Measurements from ENCODE around the gene KLHL29. TPM values are rescaled to one million over a fixed set of nuclear protein-coding genes. Genes with fewer than 3 reads are reported as not detected.

The KLHL29 gene
- total RNA-seq, 4 donors from 2014 or later, result 2.2 to 3.3 (median 2.7) TPM

- H3K4me1 ChIP-seq, result no peaks in the 10 kb centered on the region
- H3K27me3 ChIP-seq, result no peaks in the 10 kb centered on the region
- no peaks in the 10 kb centered on the region for H3K9me3 ChIP-seq
- TF ChIP-seq POLR2A (IDR thresholded peaks at IDR 0.05) (no peak), CTCF (IDR thresholded peaks at IDR 0.05) (no peak)
- H3K4me3 ChIP-seq (replicated peaks in 1 of 3), result no peak overlapping the region
- intact Hi-C loops (cut with DNase I), result no loop called here
- H3K36me3 ChIP-seq, result no peaks in the 10 kb centered on the region
- H3K27ac ChIP-seq, result no peak overlapping the region
- 89 to 95% methylated on average over 19 of the region's 19 CpGs for WGBS, 2 donors
- no peak for DNase-seq
These were observed 25.1 kb upstream of the KLHL29 start for GRCh38 chr2:23359631-23360567.

GRCh38 chr2:23360571-23361125 lies 24.3 kb upstream of the KLHL29 start:
- no peak for DNase-seq
- Histone ChIP-seq H3K36me3 (no peaks in the 10 kb centered on the region), H3K27ac (no peak overlapping the region), H3K4me3 (replicated peaks in 1 of 3) (no peak overlapping the region), H3K27me3 (no peaks in the 10 kb centered on the region), H3K4me1 (no peaks in the 10 kb centered on the region), H3K9me3 (no peaks in the 10 kb centered on the region)
- WGBS, 2 donors, result 69 to 78% methylated on average over 13 of the region's 13 CpGs
- TF ChIP-seq POLR2A (IDR thresholded peaks at IDR 0.05) (no peak), CTCF (IDR thresholded peaks at IDR 0.05) (no peak)
- intact Hi-C loops (cut with DNase I), result no loop called here

GRCh38 chr2:23361152-23361551 lies 23.8 kb upstream of the KLHL29 start:
- Histone ChIP-seq H3K9me3 (no peaks in the 10 kb centered on the region), H3K4me1 (no peaks in the 10 kb centered on the region), H3K27ac (no peak overlapping the region), H3K27me3 (no peaks in the 10 kb centered on the region), H3K36me3 (no peaks in the 10 kb centered on the region), H3K4me3 (replicated peaks in 1 of 3) (no peak overlapping the region)
- no peak for TF ChIP-seq CTCF (IDR thresholded peaks at IDR 0.05)
- TF ChIP-seq POLR2A (IDR thresholded peaks at IDR 0.05), result no peak
- intact Hi-C loops (cut with DNase I), result no loop called here
- 74 to 76% methylated on average over 3 of the region's 3 CpGs for WGBS, 2 donors
- no peak for DNase-seq

- no peak overlapping the region for H3K4me3 ChIP-seq (replicated peaks in 1 of 3)
- WGBS, 2 donors, result 84 to 100% methylated on average over 1 of the region's 1 CpG
- no peak overlapping the region for H3K27ac ChIP-seq
- H3K4me1 ChIP-seq, result no peaks in the 10 kb centered on the region
- no peak for DNase-seq
- TF ChIP-seq POLR2A (IDR thresholded peaks at IDR 0.05), result no peak
- TF ChIP-seq CTCF (IDR thresholded peaks at IDR 0.05), result no peak
- no peaks in the 10 kb centered on the region for H3K9me3 ChIP-seq
- H3K27me3 ChIP-seq, result no peaks in the 10 kb centered on the region
- intact Hi-C loops (cut with DNase I), result no loop called here
- no peaks in the 10 kb centered on the region for H3K36me3 ChIP-seq
These were observed 21.7 kb upstream of the KLHL29 start for GRCh38 chr2:23363268-23363667.

GRCh38 chr2:23363831-23364230 lies 21.1 kb upstream of the KLHL29 start:
- no peak for DNase-seq
- no peaks in the 10 kb centered on the region for H3K9me3 ChIP-seq
- no peaks in the 10 kb centered on the region for H3K4me1 ChIP-seq
- no peak overlapping the region for H3K4me3 ChIP-seq (replicated peaks in 1 of 3)
- TF ChIP-seq POLR2A (IDR thresholded peaks at IDR 0.05), result no peak
- TF ChIP-seq CTCF (IDR thresholded peaks at IDR 0.05), result no peak
- 38 to 43% methylated on average over 1 of the region's 1 CpG for WGBS, 2 donors
- intact Hi-C loops (cut with DNase I), result no loop called here
- no peak overlapping the region for H3K27ac ChIP-seq
- no peaks in the 10 kb centered on the region for H3K36me3 ChIP-seq
- no peaks in the 10 kb centered on the region for H3K27me3 ChIP-seq

Measured in thyroid gland (tissue), 4 donors.